SH-SY5Y (cell line): ENCODE measurements around the gene PPM1M.

Source experiments
- GATA2 ChIP-seq: IDR thresholded peaks from 2 replicates; pipeline ENCODE4 v1.6.1; 2011; ENCODE audit warnings: mild to moderate bottlenecking, low read depth, low read length
- GATA3 ChIP-seq: IDR thresholded peaks from 2 replicates; pipeline ENCODE4 v1.6.1; 2011; ENCODE audit warnings: low read depth, mild to moderate bottlenecking, low read length, moderate library complexity

- no peak for TF ChIP-seq GATA2
- TF ChIP-seq GATA3, result no peak
These were observed 13.5 kb downstream of the PPM1M start for GRCh38 chr3:52259035-52259434.
